Activated CD4-positive, alpha-beta memory T cell treated with anti-CD3 and anti-CD28 coated beads for 36 hours (primary cell): ENCODE data around the gene DNASE1L1. TPM values are rescaled to one million over a fixed set of nuclear protein-coding genes. Genes with fewer than 3 reads are reported as not detected.
"Not testable (repeated sequence)": the region's sequence is repeated elsewhere in the genome, so short reads cannot be mapped to it uniquely, and the experiment has no call there.

Experiments
- CTCF ChIA-PET: fragments of 350-600 bp; sonication (Branson Sonifier 250); formaldehyde crosslinking; loops from one replicate; lab custom pipeline; 2021; ENCODE audit warnings: antibody characterized with exemption, inconsistent platforms; lab: Charles Lee
- POLR2A ChIA-PET: fragments of 350-600 bp; sonication (Branson Sonifier 250); formaldehyde crosslinking; loops from one replicate; lab custom pipeline; 2021; ENCODE audit warnings: antibody characterized with exemption; lab: Charles Lee
- DNase-seq: peaks from one replicate; pipeline ENCODE4 v3.0.0-alpha.2; 2020
- H3K27ac Mint-ChIP-seq: one replicate; pipeline ENCODE4 v1.8.0; 2021; ENCODE audit warnings: mixed read lengths
- H3K27me3 Mint-ChIP-seq: one replicate; pipeline ENCODE4 v1.8.0; 2021; ENCODE audit warnings: mixed read lengths
- H3K36me3 Mint-ChIP-seq: one replicate; pipeline ENCODE4 v1.8.0; 2021; ENCODE audit warnings: mixed read lengths
- H3K4me1 Mint-ChIP-seq: one replicate; pipeline ENCODE4 v1.8.0; 2021; ENCODE audit warnings: low read depth, mixed read lengths
- H3K4me3 Mint-ChIP-seq: one replicate; pipeline ENCODE4 v1.8.0; 2021; ENCODE audit warnings: mild to moderate bottlenecking, mixed read lengths
- H3K9me3 Mint-ChIP-seq: one replicate; pipeline ENCODE4 v1.8.0; 2021; ENCODE audit warnings: mixed read lengths
- intact Hi-C: fragments of 100-400 bp; cut with micrococcal nuclease; formaldehyde crosslinking; loops from one replicate; pipeline ENCODE4 v1.15.1; 2023
- total RNA-seq, 2 experiments: library from RNA; stranded (reverse); gene quantifications; one replicate each; pipeline ENCODE4 v1.2.3, GENCODE V29; 2021

Gene DNASE1L1
- total RNA-seq, 2 experiments from 2014 or later, result 12.5 to 13.3 TPM

DNA sequence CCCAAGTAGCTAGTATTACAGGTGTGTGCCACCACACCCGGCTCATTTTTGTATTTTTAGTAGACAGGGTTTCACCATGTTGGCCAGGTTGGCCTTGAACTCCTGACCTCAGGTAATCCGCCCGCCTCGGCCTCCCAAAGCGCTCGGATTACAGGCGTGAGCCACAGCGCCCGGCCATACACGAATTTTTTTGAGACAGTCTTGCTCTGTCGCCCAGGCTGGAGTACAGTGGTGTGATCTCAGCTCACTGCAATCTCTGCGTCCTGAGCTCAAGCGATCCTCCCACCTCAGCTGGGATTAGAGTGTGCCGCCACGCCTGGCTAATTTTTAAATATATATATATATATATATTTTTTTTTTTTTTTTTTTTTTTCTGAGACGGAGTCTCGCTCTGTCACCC, 12.7 kb downstream of the DNASE1L1 start:
- intact Hi-C loops, result loop anchor here (5.0 kb wide), 2 partner anchors 41 to 469 kb away; partner anchors contain the start of genes ARHGAP4 and GDI1
- H3K27ac Mint-ChIP-seq, POLR2A ChIA-PET, H3K4me1 Mint-ChIP-seq, H3K9me3 Mint-ChIP-seq, H3K4me3 Mint-ChIP-seq, H3K27me3 Mint-ChIP-seq, DNase-seq: not testable (repeated sequence)
- peaks cover 33% of the 10 kb centered on the region for H3K36me3 Mint-ChIP-seq
- CTCF ChIA-PET, result interaction anchor here (0.7 kb wide), 1 partner anchor 22 kb away, joined by 3 read pairs; no protein-coding TSS in a partner anchor

DNA sequence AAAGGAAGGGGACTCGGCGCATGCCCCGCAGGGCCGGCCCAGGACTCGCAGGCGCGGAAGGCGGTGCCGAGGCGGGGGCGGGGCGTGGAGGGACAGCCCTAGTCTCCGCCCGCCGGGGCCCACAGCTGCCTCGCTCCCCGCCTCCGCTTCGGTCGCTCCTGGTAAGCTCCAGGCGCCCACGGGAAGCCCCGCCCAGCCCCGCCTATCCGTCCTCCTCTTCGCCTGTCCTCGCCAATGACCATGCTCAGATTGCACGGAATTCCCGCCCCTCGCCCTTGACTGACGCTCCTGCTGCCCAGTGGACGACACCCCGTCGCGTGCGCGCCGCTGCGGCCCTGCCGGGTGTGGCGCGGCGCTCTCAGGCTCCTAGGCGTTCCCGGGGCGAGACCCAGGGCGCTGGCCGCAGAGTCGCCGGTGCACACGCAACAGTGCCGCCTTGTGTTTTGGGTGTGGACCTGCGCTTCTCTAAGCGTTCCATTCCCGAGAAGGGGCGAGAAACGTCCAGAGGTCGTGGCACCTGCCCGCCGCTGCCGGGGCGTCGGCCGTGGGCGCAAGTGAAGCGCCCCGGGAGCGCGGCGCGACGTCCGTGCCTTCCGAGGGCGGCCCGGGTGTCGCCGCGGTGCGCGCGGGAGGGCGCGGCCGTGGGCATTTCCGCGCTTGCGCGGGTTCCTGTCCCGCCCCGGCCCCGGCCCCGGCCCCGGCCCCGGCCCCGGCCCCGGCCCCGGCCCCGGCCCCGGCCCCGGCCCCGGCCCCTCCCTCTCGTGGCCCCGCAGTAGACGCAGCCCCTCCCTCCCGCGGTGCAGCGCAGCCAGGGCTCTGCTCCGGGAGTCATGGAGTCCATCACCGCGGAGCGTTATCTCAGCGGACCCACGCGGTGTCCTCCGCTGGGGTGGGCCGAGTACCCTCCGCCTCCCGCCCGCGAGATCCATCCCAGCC, 19.0 kb downstream of the DNASE1L1 start:
- intact Hi-C loops, H3K27ac Mint-ChIP-seq, H3K36me3 Mint-ChIP-seq, H3K4me1 Mint-ChIP-seq, H3K9me3 Mint-ChIP-seq, H3K4me3 Mint-ChIP-seq, CTCF ChIA-PET, H3K27me3 Mint-ChIP-seq, DNase-seq, POLR2A ChIA-PET: not testable (repeated sequence)

- H3K27ac Mint-ChIP-seq, H3K4me1 Mint-ChIP-seq, CTCF ChIA-PET, DNase-seq, H3K9me3 Mint-ChIP-seq, H3K36me3 Mint-ChIP-seq, POLR2A ChIA-PET, H3K27me3 Mint-ChIP-seq, H3K4me3 Mint-ChIP-seq, intact Hi-C loops: not testable (repeated sequence)
Observed at GRCh38 chrX:154388649-154389048, 20.4 kb downstream of the DNASE1L1 start.

GRCh38 chrX:154388094-154388493, 21.0 kb downstream of the DNASE1L1 start:
- intact Hi-C loops, H3K4me3 Mint-ChIP-seq, DNase-seq, H3K36me3 Mint-ChIP-seq, H3K4me1 Mint-ChIP-seq, POLR2A ChIA-PET, H3K9me3 Mint-ChIP-seq, H3K27ac Mint-ChIP-seq, CTCF ChIA-PET, H3K27me3 Mint-ChIP-seq: not testable (repeated sequence)

DNA sequence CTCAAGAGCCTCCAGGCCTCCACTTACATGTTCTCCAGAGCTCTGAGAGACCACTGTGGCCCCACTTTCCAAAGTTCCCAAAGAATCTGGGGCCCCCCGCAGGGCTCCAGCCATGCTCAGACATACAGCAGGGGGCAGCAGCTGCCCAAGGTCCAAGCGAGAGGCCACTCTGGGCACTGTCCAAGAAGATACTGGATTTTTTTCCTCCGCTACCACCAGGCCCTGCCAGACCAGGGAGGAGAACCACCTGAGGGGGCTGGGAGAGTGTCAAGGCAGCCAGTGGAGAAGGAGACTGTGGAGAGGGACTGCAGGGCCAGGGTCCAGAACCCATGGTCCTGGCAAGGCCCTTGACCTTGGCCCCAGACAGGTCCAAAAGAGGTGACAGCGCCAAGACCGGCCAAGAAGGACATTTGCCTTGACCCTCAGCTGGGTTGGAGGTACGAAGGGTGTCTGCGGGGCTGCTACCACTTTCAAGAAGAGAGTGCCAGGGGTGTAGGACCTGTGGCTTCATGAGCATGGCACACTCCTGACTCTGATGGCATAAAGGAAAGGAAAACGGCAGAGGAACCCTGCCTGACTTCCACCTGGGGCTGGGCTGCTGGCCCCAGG, 24.7 kb downstream of the DNASE1L1 start:
- no peak for DNase-seq
- ChIA-PET POLR2A (interaction anchor here (1.0 to 1.6 kb wide), 3 partner anchors 13 to 35 kb away, joined by 3 to 4 read pairs (median 4); no protein-coding TSS in a partner anchor), CTCF (no interaction called here)
- no peaks in the 10 kb centered on the region for H3K27me3 Mint-ChIP-seq
- H3K4me3 Mint-ChIP-seq, result no peak overlapping the region
- H3K4me1 Mint-ChIP-seq, result peaks cover 15% of the 10 kb centered on the region
- H3K27ac Mint-ChIP-seq, result no peak overlapping the region
- intact Hi-C loops, result no loop called here
- H3K9me3 Mint-ChIP-seq, result no peaks in the 10 kb centered on the region
- peaks cover 8% of the 10 kb centered on the region for H3K36me3 Mint-ChIP-seq

DNA sequence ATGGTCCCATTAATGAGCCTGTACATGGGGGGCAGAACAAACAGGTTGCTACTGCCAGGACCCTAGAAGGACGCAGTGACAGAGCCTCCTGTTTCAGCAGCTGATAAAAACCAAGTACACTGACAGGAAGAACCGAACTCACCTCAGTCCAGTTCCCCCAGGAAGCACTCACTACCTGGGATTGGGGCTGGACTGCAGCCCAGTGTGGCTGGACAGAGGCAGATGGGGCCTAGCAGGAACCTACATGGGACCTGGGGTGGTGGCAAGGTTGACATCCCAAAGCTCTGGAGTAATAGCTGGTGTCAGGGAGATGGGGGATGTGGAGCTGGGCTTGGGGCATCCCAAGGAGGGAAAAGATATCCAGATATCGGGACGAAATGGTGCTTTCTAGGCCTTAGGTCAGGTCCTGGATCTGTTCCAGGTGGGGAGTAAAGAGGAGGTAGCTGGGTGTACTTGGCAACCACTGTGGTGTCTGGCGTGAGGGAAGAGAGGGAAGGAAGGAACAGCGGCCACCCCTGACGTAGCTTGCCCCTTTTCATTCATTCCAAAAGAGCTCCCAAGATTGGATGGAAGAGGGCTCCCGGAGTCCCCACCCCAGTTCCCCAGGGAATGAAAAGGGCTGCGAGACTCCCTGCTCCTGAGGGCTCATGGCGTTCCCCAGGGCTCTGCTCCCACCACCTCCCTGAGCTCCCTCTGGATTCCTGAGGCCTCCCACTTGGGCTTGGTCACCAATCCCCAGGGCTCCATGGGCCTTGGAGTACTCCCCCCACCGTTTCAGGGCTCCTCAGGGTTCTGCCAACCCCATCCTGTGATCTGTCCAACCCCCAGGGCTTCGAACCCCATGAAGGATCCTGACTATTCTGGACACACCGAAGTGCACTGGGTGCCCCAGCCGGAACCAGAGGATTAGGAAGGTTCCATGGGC, 25.4 kb downstream of the DNASE1L1 start:
- H3K4me3 Mint-ChIP-seq, result no peak overlapping the region
- POLR2A ChIA-PET, result interaction anchor here (1.0 to 1.6 kb wide), 3 partner anchors 14 to 34 kb away, joined by 3 to 4 read pairs (median 4); no protein-coding TSS in a partner anchor
- H3K27ac Mint-ChIP-seq, result no peak overlapping the region
- peaks cover 15% of the 10 kb centered on the region for H3K4me1 Mint-ChIP-seq
- no peaks in the 10 kb centered on the region for H3K27me3 Mint-ChIP-seq
- peaks cover 8% of the 10 kb centered on the region for H3K36me3 Mint-ChIP-seq
- CTCF ChIA-PET, result interaction anchor here (2.4 kb wide), 1 partner anchor 10 kb away, joined by 10 read pairs; no protein-coding TSS in a partner anchor
- H3K9me3 Mint-ChIP-seq, result no peaks in the 10 kb centered on the region
- intact Hi-C loops, result no loop called here
- no peak for DNase-seq

DNA sequence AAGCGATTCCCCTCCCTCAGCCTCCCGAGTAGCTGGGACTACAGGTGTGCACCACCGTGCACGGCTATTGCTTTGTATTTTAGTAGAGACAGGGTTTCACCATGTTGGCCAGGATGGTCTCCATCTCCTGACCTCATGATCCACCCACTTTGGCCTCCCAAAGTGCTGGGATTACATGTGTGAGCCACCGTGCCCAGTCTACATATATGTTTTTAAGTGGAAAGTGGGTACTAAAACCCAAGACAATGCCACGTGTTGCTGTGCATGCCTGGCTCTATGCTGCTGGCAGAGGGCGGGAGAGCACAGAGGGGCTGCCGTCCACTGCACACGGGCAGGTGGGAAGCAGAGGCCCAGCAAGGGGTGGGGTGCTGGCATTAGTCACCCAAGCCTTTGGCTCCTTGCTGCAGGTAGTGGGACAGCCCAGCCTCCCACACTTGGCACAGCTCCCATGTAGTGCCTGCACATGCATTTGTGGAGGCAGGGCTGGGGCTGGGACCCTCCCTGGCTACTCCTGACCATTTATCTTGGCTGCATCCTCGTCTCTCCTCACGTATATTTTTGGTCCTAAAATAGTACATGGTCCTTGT, 26.5 kb downstream of the DNASE1L1 start:
- no peaks in the 10 kb centered on the region for H3K27me3 Mint-ChIP-seq

GRCh38 chrX:154381271-154381670, 27.8 kb downstream of the DNASE1L1 start:
- H3K9me3 Mint-ChIP-seq, result no peaks in the 10 kb centered on the region
- DNase-seq, result no peak
- H3K36me3 Mint-ChIP-seq, result peaks cover 8% of the 10 kb centered on the region
- peak overlapping the region; percentile 26 for H3K4me3 Mint-ChIP-seq
- H3K27me3 Mint-ChIP-seq, result no peaks in the 10 kb centered on the region
- intact Hi-C loops, result no loop called here
- ChIA-PET POLR2A (no interaction called here), CTCF (interaction anchor here (2.4 kb wide), 1 partner anchor 8 kb away, joined by 10 read pairs; no protein-coding TSS in a partner anchor)
- peaks cover 20% of the 10 kb centered on the region for H3K4me1 Mint-ChIP-seq
- H3K27ac Mint-ChIP-seq, result no peak overlapping the region

More for the DNA sequence above, 26.5 kb downstream of the DNASE1L1 start:
- peaks cover 15% of the 10 kb centered on the region for H3K4me1 Mint-ChIP-seq
- H3K4me3 Mint-ChIP-seq, result no peak overlapping the region
- no peak overlapping the region for H3K27ac Mint-ChIP-seq
- ChIA-PET CTCF (interaction anchor here (2.4 kb wide), 1 partner anchor 9 kb away, joined by 10 read pairs; no protein-coding TSS in a partner anchor), POLR2A (interaction anchor here (1.6 kb wide), 1 partner anchor 33 kb away, joined by 4 read pairs; no protein-coding TSS in a partner anchor)
- intact Hi-C loops, result no loop called here
- no peaks in the 10 kb centered on the region for H3K9me3 Mint-ChIP-seq
- H3K36me3 Mint-ChIP-seq, result peaks cover 8% of the 10 kb centered on the region
- no peak for DNase-seq

- peaks cover 8% of the 10 kb centered on the region for H3K36me3 Mint-ChIP-seq
- CTCF ChIA-PET, result no interaction called here
- POLR2A ChIA-PET, result interaction anchor here (1.2 kb wide), 1 partner anchor 10 kb away, joined by 3 read pairs; no protein-coding TSS in a partner anchor
- H3K27me3 Mint-ChIP-seq, result no peaks in the 10 kb centered on the region
- H3K4me1 Mint-ChIP-seq, result peaks cover 20% of the 10 kb centered on the region
- DNase-seq, result no peak
- peak overlapping the region; percentile 70 for H3K27ac Mint-ChIP-seq
- intact Hi-C loops, result no loop called here
- H3K4me3 Mint-ChIP-seq, result peak overlapping the region; percentile 83
- H3K9me3 Mint-ChIP-seq, result no peaks in the 10 kb centered on the region
Observed at GRCh38 chrX:154380787-154381186, 28.3 kb downstream of the DNASE1L1 start.

- H3K27me3 Mint-ChIP-seq, result no peaks in the 10 kb centered on the region
- intact Hi-C loops, result no loop called here
- H3K9me3 Mint-ChIP-seq, result no peaks in the 10 kb centered on the region
- peak overlapping the region; percentile 87 for H3K27ac Mint-ChIP-seq
- H3K36me3 Mint-ChIP-seq, result peaks cover 8% of the 10 kb centered on the region
- peak overlapping the region; percentile 83 for H3K4me3 Mint-ChIP-seq
- no peak for DNase-seq
- peaks cover 22% of the 10 kb centered on the region for H3K4me1 Mint-ChIP-seq
- POLR2A ChIA-PET, result interaction anchor here (1.1 to 1.2 kb wide), 2 partner anchors 9 to 17 kb away, joined by 3 read pairs; no protein-coding TSS in a partner anchor
- CTCF ChIA-PET, result no interaction called here
Observed at GRCh38 chrX:154380153-154380552, 28.9 kb downstream of the DNASE1L1 start.

DNA sequence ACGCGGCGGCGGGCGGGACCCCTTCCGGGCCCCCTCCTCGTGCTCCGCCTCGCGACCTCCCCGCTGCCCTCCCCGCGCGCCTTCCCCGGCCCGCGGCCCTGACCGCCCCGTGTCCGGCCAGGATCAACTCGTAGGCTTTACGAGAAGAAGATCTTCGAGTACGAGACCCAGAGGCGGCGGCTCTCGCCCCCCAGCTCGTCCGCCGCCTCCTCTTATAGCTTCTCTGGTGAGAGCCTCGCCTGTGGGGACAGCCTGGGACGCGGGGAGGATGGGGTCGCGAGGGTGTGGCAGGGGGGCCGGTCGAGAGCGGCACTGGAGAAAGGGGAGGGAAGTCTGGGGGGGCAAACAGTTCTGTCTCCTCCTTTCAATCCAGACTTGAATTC, 29.5 kb downstream of the DNASE1L1 start:
- Mint-ChIP-seq H3K9me3 (no peaks in the 10 kb centered on the region), H3K27ac (peak overlapping the region; percentile 87), H3K4me1 (peaks cover 24% of the 10 kb centered on the region), H3K27me3 (no peaks in the 10 kb centered on the region), H3K4me3 (peak overlapping the region; percentile 83), H3K36me3 (peaks cover 8% of the 10 kb centered on the region)
- CTCF ChIA-PET, result interaction anchor here (0.9 kb wide), 1 partner anchor 147 kb away, joined by 3 read pairs; no protein-coding TSS in a partner anchor
- POLR2A ChIA-PET, result interaction anchor here (1.0 to 1.2 kb wide), 3 partner anchors 8 to 19 kb away, joined by 3 read pairs; no protein-coding TSS in a partner anchor
- no peak for DNase-seq
- intact Hi-C loops, result loop anchor here (1.0 to 10.0 kb wide), 4 partner anchors 10 to 405 kb away; partner anchors contain the start of genes GDI1, HCFC1, MECP2 and TMEM187
